ENCODE measurements around the gene PRPH. TPM values are rescaled to one million over a fixed set of nuclear protein-coding genes. Genes with fewer than 3 reads are reported as not detected.

The PRPH gene
- total and polyA plus RNA-seq, 9 of the 15 experiments (the other 6 are each of a cell fraction or from before 2014, with no cell fraction given) = 0.27 to 1.9 (median 1.3) TPM; not detected in 1

DNA sequence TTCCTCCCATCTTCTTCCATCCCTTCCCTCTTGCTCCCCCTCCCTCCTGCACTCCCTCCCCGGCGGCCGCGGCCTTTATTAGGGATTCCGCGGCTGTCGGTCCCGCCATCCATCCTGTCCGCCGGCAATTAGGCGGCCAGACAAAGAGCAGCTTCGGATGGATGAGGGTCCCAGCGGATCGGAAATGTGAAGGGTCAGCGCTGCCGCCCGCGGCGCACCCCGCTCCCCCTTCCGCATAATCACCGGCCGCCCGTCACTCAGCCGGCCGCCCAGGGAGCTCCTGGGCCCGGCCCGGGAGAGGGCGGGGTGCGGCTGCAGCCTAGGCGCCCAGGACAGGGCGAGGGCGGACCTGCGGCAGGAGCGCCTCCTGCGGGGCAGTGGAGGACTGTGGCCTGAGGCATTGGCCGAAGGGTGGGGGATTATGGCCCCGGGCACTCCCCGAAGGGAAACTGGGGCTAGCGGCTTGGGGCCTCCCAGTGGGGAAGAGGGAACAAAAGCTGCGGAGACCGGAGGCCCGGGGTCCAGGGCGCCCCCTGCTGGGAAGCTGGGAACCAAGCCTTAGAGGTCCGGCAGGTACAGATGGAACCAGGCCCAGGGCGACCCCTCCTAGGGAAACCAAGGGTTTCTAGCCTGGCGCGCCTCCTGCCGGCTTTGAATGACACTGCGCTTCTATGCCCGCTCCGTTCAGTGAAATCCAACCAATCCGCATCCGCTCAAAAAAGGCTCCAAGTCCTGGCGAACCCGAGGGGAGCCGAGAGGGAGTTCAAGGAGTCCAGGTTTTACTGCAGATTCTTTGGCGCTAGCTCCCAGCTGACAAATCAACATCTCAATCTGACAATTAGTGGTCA is 47.3 kb downstream of the PRPH start (continued):
- TF ChIP-seq, protein P1, sequence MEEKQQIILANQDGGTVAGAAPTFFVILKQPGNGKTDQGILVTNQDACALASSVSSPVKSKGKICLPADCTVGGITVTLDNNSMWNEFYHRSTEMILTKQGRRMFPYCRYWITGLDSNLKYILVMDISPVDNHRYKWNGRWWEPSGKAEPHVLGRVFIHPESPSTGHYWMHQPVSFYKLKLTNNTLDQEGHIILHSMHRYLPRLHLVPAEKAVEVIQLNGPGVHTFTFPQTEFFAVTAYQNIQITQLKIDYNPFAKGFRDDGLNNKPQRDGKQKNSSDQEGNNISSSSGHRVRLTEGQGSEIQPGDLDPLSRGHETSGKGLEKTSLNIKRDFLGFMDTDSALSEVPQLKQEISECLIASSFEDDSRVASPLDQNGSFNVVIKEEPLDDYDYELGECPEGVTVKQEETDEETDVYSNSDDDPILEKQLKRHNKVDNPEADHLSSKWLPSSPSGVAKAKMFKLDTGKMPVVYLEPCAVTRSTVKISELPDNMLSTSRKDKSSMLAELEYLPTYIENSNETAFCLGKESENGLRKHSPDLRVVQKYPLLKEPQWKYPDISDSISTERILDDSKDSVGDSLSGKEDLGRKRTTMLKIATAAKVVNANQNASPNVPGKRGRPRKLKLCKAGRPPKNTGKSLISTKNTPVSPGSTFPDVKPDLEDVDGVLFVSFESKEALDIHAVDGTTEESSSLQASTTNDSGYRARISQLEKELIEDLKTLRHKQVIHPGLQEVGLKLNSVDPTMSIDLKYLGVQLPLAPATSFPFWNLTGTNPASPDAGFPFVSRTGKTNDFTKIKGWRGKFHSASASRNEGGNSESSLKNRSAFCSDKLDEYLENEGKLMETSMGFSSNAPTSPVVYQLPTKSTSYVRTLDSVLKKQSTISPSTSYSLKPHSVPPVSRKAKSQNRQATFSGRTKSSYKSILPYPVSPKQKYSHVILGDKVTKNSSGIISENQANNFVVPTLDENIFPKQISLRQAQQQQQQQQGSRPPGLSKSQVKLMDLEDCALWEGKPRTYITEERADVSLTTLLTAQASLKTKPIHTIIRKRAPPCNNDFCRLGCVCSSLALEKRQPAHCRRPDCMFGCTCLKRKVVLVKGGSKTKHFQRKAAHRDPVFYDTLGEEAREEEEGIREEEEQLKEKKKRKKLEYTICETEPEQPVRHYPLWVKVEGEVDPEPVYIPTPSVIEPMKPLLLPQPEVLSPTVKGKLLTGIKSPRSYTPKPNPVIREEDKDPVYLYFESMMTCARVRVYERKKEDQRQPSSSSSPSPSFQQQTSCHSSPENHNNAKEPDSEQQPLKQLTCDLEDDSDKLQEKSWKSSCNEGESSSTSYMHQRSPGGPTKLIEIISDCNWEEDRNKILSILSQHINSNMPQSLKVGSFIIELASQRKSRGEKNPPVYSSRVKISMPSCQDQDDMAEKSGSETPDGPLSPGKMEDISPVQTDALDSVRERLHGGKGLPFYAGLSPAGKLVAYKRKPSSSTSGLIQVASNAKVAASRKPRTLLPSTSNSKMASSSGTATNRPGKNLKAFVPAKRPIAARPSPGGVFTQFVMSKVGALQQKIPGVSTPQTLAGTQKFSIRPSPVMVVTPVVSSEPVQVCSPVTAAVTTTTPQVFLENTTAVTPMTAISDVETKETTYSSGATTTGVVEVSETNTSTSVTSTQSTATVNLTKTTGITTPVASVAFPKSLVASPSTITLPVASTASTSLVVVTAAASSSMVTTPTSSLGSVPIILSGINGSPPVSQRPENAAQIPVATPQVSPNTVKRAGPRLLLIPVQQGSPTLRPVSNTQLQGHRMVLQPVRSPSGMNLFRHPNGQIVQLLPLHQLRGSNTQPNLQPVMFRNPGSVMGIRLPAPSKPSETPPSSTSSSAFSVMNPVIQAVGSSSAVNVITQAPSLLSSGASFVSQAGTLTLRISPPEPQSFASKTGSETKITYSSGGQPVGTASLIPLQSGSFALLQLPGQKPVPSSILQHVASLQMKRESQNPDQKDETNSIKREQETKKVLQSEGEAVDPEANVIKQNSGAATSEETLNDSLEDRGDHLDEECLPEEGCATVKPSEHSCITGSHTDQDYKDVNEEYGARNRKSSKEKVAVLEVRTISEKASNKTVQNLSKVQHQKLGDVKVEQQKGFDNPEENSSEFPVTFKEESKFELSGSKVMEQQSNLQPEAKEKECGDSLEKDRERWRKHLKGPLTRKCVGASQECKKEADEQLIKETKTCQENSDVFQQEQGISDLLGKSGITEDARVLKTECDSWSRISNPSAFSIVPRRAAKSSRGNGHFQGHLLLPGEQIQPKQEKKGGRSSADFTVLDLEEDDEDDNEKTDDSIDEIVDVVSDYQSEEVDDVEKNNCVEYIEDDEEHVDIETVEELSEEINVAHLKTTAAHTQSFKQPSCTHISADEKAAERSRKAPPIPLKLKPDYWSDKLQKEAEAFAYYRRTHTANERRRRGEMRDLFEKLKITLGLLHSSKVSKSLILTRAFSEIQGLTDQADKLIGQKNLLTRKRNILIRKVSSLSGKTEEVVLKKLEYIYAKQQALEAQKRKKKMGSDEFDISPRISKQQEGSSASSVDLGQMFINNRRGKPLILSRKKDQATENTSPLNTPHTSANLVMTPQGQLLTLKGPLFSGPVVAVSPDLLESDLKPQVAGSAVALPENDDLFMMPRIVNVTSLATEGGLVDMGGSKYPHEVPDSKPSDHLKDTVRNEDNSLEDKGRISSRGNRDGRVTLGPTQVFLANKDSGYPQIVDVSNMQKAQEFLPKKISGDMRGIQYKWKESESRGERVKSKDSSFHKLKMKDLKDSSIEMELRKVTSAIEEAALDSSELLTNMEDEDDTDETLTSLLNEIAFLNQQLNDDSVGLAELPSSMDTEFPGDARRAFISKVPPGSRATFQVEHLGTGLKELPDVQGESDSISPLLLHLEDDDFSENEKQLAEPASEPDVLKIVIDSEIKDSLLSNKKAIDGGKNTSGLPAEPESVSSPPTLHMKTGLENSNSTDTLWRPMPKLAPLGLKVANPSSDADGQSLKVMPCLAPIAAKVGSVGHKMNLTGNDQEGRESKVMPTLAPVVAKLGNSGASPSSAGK (IDR thresholded peaks at IDR 0.05) = no peak
- TF ChIP-seq FOXM1 (IDR thresholded peaks at IDR 0.05; ENCODE audit: low read depth) (no peak), FOXM1 (CRISPR knock-in tag; IDR thresholded peaks at IDR 0.05; ENCODE audit: low read depth) (no peak; the same call in 1 of the 2 replicates), FOS (IDR thresholded peaks at IDR 0.05; ENCODE audit: extremely low read depth, insufficient read length) (no peak), ZNF133 (CRISPR knock-in tag; IDR thresholded peaks at IDR 0.05) (no peak), ELF2 (CRISPR knock-in tag; IDR thresholded peaks at IDR 0.05) (no peak), TAL1 (IDR thresholded peaks at IDR 0.05) (no peak), CCAR2 (IDR thresholded peaks at IDR 0.05; ENCODE audit: low read depth, low read length) (no peak), NR2F6 (CRISPR knock-in tag; IDR thresholded peaks at IDR 0.05) (no peak), SMC3 (conservative IDR thresholded peaks at IDR 0.05; ENCODE audit: insufficient read depth, low read depth, low read length) (peak; percentile 79), PHF20 (IDR thresholded peaks at IDR 0.05; ENCODE audit: partially characterized antibody) (peak; percentile 35), SRF (CRISPR knock-in tag; IDR thresholded peaks at IDR 0.05) (peak in 1 of 2 experiments; percentile 69; a peak in 1 of 4 replicates), MTA3 (IDR thresholded peaks at IDR 0.05; ENCODE audit: borderline replicate concordance) (peak; percentile 88; the same call in 1 of the 2 replicates), ZNF561 (CRISPR knock-in tag; conservative IDR thresholded peaks at IDR 0.05) (no peak), RFX5 (IDR thresholded peaks at IDR 0.05; ENCODE audit: low read depth, low read length) (no peak)
- TF ChIP-seq, protein P2, sequence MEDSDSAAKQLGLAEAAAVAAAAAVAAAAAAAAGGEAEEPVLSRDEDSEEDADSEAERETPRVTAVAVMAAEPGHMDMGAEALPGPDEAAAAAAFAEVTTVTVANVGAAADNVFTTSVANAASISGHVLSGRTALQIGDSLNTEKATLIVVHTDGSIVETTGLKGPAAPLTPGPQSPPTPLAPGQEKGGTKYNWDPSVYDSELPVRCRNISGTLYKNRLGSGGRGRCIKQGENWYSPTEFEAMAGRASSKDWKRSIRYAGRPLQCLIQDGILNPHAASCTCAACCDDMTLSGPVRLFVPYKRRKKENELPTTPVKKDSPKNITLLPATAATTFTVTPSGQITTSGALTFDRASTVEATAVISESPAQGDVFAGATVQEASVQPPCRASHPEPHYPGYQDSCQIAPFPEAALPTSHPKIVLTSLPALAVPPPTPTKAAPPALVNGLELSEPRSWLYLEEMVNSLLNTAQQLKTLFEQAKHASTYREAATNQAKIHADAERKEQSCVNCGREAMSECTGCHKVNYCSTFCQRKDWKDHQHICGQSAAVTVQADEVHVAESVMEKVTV (CRISPR knock-in tag; IDR thresholded peaks at IDR 0.05) = peak; percentile 79

Data from K562 (cell line).